Frontal cortex (tissue), 4 donors: ENCODE measurements around the gene MTLN. TPM values are rescaled to one million over a fixed set of nuclear protein-coding genes. Genes with fewer than 3 reads are reported as not detected.
"Not testable (repeated sequence)": the region's sequence is repeated elsewhere in the genome, so short reads cannot be mapped to it uniquely, and the experiment has no call there.

ENCODE experiments used
- DNase-seq, 2 donors: peaks; one replicate each; pipeline ENCODE4 v3.0.0; 2012; ENCODE audit warnings: low spot score in 2 of 2
- FAIRE-seq: peaks from 2 replicates; lab custom pipeline; 2012; peaks lifted over from hg19 to GRCh38; lab: Jason Lieb, UNC
- total RNA-seq: library from RNA; depleted of rRNA; stranded (reverse); fragments of >200 nt; gene quantifications from one replicate; pipeline ENCODE4 v1.2.3, GENCODE V29; 2014
- donor health status: control.
- donor health status: control.
- donor health status: control.

Gene MTLN
- 39.1 TPM for total RNA-seq

DNA sequence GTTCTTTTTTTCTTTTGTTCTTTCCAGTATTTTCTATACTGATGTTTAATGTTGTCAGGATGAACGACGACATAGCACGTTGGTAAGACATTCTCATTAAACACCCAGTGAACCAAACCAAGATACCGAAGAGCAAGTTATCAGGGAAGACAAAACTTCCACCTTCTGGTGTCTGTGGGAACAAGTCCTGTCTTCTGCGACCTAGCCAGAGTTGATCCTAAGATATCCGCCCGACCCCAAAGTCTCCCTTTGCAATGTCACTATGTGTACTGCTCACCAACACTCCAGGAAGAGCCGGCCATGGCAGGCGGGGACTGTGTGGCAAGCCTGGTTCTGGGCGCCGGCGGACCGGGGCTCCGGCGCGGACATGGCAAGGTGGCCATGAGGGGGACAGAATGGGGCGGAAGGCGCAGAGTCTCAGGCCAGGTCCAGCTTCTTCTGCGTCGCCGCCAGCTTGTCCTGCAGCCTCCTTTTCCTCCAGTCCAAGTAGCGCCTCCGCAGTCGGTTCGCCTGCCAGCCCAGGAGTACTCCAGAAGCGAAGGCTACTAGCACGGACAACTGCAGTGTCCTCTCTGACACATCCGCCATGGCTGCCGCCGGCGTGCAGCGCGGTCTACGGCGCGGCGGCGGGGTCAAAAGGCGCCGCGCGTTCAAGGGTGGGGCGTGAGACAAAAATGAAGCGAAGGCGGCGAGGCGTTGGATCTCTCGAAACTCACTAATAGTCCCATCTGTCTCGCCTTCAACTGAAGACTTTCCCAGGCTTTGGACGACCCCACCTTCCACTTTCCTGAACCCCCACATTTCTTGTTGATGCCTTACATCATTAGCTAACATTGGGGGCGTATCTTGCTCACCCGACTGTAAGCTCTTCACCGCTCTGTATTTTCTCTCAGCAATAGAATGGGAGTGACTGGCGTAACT lies at the start of gene MTLN:
TSS of gene MTLN (minus strand) at position 610 of the 921 bp plus-strand sequence. CDS start at position 588, 22 bp downstream.
- FAIRE-seq (no peak), DNase-seq (peak; percentile 59 to 71)

GRCh38 chr2:110261910-110262309 lies 49.6 kb upstream of the MTLN start:
- not testable (repeated sequence) for DNase-seq, FAIRE-seq

DNA sequence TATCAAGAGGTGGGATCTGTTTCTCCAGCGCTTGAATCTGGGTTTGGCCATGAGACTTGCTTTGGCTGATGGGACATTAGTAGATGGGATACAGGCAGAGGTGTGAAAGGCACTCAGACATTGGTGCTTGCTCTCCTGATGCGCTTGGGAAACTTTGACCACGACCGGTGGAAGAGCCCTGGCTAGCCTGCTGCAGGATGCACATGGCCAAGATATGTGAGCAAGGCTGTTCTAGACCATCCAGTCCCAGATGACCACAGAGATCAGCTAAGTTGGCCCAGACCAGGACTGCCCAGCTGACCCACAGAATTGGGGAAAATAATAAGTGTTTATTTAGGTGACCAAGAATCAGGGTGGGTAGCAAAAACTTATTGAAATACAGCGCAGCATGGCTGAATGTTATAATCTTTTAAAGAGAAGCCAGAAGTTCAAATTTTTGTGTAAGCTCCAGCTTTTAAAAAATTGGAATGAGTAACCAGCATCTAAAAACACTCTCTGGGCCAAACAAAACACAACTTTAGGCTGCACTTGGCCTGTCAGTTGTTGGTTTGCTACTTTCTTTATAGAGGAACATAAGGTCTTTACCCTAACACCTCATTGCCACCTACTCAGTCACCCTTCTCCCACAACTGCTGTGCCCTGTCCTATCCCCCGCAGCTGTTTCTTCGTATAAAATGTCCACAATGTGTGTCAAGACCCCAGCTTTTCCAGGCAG lies 35.9 kb upstream of the MTLN start:
- DNase-seq, FAIRE-seq: not testable (repeated sequence)

DNA sequence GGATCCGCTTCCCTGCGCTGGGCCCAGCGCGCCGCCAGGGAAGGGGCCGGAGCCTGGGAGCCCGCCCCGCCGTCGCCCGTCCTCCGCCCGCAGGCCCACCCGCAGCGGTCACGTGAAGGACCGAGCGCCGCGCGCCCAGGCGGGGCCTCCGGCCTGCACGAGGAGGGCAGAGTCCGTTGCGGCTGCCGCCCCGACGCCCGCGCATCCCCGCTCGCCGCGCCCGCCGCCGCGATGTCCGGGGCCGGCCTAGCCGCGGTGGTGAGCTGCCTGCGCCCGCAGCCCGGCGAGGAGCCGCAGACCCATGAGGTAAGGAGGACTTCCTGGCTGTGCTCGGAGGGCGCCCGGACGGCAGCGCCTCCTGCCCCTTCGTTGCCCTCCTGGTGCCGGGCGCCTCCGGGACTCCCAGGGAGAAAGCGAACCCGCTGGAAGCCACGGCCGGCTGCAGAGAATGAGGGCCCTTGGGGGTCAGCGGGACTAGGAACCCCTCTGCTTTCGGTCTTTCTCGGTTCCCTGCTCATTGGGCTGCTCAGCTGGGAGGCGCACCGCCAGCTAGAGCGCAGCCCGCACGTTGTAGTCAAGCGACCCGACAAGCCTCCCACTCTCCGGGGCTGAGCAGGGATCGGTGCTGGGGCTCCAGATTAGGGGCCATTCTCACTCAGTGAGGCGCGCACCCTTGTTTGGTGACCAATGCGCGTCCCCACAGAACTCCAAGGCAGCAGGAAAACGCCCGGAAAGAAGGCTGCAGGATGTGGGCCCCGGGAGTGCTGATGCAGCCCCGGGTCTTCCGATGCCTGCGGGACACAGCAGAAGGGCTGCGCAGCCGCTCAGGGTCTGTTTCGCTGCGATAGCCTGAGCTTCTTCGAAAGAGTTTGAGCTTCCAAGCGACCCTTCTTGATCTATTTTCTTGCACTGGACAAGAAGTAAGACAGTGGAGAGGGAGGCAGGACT lies 33.4 kb upstream of the MTLN start:
- FAIRE-seq, DNase-seq: not testable (repeated sequence)

DNA sequence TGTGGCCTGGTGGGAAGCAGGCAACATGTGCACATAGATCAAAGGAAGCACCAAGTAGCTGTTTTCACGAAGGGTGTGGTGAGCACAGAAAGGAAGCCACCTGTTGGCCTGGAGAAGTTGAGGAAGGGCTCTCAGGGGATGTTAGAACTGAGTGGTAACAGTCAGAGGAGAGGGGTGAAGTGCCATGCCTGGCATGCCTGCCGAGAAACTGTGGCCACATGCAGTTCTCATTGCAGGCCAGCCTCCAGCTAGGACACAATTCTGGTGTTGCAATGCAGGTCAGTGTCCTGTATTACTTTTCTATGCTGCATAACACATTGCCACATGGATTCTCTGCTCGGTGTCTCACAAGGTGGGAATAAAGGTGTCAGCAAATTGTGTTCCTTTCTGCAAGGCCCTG lies 30.9 kb upstream of the MTLN start:
- FAIRE-seq, DNase-seq: not testable (repeated sequence)

GRCh38 chr2:110234514-110234913 lies 22.2 kb upstream of the MTLN start:
- not testable (repeated sequence) for DNase-seq, FAIRE-seq

DNA sequence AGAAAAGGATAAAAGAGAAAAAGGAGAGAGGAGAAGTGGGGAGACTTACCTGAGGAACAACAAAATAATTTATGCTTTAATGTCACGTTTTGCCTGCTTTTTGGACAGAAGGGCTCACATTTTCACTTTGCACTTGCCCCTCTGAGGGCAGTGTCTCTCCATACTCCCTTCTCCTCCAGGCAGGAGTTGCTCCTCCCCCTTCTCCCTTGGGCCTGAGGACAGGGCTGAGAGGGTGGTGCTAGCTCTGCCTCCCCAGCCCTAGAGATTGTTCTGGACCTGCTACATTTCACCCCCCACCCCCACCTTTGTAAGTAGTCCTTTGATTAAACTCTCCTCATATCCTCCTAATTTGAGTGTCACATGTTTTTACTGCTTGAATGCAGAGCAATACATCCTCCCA lies 17.5 kb upstream of the MTLN start:
- DNase-seq, FAIRE-seq: not testable (repeated sequence)

DNA sequence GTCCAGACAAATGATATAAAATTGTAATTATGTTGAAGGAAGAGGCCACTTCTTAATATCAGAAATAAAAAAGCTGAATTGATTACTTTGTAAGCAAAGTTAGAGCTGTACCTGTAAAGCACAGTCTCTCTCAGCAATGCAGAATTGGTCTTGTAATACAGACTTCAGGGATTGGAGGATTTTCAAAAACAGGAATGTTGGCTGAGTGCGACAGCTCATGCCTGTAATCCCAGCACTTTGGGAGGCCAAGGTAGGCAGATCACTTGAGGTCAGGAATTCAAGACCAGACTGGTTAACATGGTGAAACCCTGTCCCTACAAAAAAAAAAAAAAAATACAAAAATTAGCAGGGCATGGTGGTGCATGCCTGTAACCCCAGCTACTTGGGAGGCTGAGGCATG lies 10.3 kb upstream of the MTLN start:
- not testable (repeated sequence) for DNase-seq, FAIRE-seq

DNA sequence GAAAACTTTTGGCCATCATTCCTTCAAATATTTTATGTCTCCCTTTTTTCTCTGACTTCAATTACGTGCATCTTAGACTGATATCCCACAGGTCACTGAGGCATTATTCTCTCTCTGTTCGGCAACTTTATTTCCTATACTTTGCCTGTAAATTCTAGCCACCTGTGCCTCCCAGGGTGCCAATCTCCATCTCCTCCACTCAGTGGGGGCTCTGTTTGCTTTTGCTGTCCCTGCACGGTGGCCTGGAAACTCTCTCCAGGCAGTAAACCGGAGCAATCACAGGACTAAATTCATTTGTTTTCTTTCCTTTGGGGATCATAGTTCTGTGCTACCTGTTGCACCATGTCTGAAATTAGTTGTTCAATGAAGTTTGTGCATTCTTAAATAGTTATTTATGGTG lies 9.6 kb upstream of the MTLN start:
- DNase-seq, result no peak
- no peak for FAIRE-seq

DNA sequence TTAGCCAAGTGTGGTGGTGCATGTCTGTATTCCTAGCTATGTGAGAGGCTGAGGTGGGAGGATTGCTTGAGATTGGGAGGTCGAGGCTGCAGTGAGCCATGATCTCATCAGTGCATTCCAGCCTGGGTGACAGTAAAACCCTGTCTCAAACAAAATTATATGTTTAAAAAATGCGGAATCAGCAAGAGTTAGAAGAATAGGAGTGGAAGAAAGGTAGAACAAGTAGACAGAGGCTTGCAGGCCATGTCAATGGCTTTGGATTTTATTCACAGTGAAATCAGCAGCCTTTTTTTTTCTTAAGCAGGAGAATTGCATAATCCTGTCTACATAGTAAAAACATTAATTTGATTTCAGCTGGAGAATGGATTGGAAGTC lies 7.8 kb upstream of the MTLN start:
- FAIRE-seq (no peak), DNase-seq (no peak)

- DNase-seq, result no peak
- FAIRE-seq, result no peak
Observed at GRCh38 chr2:110219496-110220189, 7.3 kb upstream of the MTLN start.

- not testable (repeated sequence) for DNase-seq, FAIRE-seq
Observed at GRCh38 chr2:110218889-110219288, 6.5 kb upstream of the MTLN start.

DNA sequence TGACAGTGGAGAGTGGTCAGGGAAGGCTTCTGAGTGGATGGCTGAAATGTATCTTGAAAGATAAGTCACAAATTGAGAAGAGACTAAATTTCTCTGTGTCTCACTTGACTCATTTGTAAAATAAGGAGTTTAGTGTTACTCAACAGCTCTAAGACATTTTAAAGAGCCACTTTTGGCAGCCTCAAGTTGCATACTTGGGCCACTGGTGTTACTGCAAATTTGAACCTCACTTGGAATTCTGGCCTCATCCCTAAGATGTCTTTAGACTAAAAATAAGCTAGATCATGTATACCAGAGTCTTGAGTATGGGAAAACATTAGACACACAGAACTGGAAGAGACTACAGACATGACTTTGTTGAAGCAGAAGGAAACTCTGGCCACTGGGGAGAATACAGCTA lies 4.5 kb upstream of the MTLN start:
- DNase-seq (no peak), FAIRE-seq (no peak)

DNA sequence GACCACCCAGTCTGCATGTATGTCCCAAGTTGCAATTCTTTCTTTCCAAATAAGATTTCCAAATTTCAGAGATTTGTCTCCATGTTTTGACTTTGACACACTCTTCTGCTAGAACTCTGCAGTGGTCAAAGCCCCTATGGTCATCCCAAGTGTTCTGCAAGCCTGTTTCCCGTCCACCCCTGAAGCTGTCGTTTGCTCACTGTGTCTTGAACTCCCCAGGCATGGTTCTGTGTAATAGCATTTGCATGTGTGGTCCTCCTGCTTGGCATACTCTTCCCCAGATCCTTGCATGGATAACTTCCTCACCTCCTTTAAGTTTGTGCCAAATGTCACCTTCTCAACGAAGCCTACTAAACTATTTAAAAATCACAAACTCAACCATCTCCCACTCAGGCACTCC lies 3.9 kb upstream of the MTLN start:
- DNase-seq (no peak), FAIRE-seq (no peak)

DNA sequence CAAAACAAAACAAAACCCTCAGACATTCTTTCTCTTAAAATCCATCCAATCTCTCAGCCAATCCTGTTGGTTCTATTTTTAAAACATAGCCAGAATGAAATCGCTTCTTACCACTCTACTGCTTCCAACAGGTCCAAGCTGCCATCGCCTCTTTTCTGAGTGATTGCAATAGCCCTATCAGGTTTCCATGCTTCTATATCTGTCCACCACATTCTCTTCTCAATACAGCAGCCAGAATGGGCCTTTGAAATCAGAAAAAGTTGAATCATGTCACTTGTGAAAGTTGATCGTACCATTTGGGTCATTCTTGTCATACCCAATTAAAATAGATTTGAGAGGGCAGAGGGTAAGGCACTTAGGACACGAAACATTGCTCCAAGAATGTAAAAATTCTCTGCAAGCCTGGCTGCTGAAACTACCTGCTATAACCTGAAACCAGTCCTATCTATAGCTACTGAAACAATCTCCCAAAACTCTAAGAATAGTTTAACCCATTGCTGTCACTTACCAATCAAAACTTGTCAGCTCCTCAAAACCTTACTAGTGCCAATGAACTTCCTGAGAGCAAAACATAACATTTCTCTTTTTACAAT lies 3.3 kb upstream of the MTLN start:
- no peak for FAIRE-seq
- DNase-seq, result no peak

DNA sequence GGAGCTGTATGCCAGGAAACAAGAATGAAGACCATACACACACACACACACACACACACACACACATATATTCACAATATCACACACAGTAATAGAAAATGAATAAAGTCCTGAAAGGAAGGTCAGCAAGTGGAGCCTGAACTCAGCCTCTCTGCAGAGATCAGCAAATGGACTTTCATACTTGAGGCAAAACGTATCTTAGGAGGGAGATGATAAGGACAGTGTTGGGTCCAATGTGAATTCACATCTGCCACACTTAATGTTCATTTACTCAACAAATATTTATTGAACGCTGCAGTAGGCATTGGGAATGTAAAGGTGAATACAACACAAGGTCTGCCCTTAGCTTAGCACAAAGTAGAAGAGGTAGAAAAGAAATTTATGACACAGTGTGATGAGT lies 2.7 kb upstream of the MTLN start:
- FAIRE-seq (no peak), DNase-seq (no peak)

DNA sequence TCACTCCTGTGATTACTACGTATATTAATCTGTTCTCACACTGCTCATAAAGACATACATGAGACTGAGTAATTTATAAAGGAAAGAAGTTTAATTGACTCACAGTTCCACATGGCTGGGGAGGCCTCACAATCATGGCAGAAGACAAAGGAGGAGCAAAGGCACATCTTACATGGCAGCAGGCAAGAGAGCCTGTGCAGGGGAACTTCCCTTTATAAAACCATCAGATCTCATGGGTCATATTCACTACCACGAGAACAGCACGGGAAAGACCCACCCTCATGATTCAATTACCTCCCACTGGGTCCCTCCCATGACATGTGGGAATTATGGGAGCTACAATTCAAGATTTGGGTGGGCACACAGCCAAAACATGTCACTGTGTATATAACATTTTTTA lies 1.2 kb upstream of the MTLN start:
- FAIRE-seq, DNase-seq: not testable (repeated sequence)

GRCh38 chr2:110205660-110206455 lies 6.5 kb downstream of the MTLN start:
- no peak for FAIRE-seq

More at GRCh38 chr2:110205660-110206455, 6.5 kb downstream of the MTLN start:
- DNase-seq, result no peak
